Fibroblast of upper back skin (primary cell): ENCODE measurements around the gene OTOF.

Experiments
- DNase-seq: peaks from one replicate; pipeline ENCODE4 v3.0.0-alpha.2; 2013

The OTOF gene

GRCh38 chr2:26495705-26496297, 17.9 kb upstream of the OTOF start:
- DNase-seq: no peak

- DNase-seq: no peak
Observed at GRCh38 chr2:26494891-26495290, 17.0 kb upstream of the OTOF start.

DNA sequence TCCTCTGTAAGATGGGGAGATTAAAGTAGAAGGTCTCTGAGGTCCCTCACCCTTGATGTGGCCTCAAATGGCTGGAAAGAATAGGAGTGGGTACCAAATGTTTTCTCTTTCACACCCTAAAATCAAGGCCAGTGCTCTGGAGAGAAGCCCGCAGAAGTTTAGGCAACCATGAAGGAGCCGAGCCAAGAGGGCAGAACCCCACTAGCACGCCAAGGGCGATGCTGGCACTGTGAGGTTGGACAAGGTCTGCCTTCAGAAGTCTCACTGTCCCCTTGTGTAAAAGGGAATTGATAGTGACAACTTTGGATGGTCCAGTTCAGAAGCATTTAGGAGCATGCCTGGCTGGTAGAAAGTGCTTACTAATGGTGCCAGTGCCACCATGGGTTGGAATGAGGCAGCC, 16.3 kb upstream of the OTOF start:
- no peak for DNase-seq

GRCh38 chr2:26493566-26493965, 15.6 kb upstream of the OTOF start:
- DNase-seq: no peak

GRCh38 chr2:26492749-26493515, 15.0 kb upstream of the OTOF start:
- no peak for DNase-seq

- no peak for DNase-seq
Observed at GRCh38 chr2:26491563-26492167, 13.7 kb upstream of the OTOF start.

GRCh38 chr2:26489213-26489850, 11.4 kb upstream of the OTOF start:
- no peak for DNase-seq

DNA sequence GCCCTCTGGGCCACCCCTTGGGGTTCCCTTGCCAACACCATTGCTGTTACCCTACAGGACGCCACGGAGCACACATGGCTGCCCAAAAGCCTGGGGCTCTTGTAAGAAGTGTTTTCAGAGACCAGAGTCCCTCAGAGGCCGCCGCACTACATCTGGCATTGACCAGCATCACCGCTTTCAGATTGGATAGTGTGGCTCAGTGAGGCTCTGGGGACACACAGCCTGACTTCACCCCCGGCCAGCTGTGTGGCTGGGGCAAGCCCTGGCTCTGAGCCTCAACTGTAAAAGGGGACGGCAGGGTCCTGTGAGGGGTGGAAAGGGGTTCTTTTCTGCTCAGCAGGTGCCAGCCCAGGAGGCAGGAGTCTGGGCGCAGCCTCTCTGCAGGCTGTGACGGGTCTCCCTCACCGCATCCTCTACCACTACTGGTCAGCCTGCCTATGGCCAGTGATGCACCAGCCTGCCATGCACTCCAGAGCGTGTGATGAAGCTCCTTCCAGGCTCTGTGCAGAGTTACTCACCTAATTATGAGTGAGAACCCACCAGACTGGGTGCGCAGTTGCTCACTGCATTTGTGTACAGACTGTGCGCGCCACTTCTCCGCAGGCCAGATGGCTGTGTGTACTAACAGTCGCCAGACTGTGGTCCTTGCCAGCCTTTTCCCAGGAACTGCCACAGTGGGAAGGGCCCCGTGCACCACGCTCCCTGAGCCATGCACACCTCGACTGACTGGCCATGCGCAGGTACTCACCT, 10.7 kb upstream of the OTOF start:
- no peak for DNase-seq

DNA sequence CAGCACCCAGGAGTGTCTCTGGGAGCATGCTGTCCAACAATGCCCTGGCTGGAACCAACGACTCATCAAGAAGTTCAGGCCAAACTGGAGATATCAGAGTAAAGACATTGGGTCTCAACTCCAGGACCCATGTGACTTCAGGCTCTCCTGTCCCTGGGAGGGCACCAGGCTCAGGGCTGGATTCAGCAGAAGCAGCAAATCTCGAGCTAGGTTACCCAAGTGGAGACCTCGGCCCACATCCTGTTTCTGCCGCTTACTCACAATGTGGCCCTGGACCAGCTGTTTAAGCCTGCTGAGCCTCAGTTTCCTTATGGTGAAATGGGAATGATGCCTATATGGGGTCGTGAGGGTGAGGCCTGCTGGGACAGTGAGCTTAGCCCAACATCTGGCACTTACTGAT, 9.3 kb upstream of the OTOF start:
- no peak for DNase-seq

DNA sequence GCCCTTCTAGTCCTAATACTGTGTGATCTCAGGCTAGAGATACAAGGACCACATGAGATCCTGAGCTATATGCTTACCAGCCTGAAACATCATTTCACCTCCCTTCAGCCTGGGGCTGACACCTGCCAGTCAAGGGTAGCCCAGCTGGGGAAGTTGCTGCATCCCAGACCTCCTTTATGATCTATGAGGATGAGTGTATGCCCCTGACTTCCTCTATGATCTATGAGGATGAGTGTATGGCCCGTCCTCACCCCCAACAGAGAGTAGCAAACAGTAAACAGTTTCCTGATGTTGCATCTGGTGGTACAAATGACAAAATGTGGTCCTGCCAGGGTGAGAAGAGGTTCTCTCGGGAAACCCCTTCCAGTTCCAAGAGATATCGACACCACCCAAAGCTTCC, 8.9 kb upstream of the OTOF start:
- DNase-seq: no peak

GRCh38 chr2:26485725-26486418, 7.9 kb upstream of the OTOF start:
- DNase-seq: no peak

- no peak for DNase-seq
Observed at GRCh38 chr2:26485099-26485498, 7.2 kb upstream of the OTOF start.

- no peak for DNase-seq
Observed at GRCh38 chr2:26484579-26484978, 6.7 kb upstream of the OTOF start.

- no peak for DNase-seq
Observed at GRCh38 chr2:26483957-26484565, 6.1 kb upstream of the OTOF start.

DNA sequence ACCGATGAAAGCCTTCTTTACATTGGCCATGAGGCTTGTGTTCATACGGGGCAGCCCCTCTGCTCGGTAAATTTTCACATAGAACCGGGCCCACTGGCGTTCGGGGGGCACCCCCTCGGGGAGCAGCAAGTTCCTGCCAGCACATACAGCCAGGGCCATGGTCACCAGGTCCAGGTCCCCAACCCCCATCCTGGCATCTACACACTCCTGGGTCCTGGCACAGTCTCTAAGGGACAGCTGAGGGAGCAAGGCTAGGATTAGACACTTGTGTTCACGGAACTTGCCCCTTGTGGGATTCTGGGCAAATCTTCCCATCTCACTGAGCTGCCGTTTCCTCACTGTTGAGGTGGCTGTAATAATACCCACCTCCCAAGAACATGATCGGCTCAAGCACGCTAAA, 5.6 kb upstream of the OTOF start:
- no peak for DNase-seq

DNA sequence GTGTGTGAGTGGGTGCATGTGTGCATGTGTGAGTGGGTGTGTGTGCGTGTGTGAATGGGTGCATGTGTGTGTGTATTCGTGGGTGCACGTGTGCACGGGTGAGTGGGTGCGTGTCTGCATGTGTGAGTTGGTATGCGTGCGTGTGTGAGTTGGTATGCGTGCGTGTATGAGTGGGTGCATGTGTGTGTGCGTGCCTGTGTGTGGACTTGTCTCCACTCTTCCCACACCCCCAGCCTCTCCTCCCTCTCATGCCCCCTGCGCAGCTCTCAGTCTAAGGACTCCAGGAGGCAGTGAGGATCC, 5.1 kb upstream of the OTOF start:
- no peak for DNase-seq

DNA sequence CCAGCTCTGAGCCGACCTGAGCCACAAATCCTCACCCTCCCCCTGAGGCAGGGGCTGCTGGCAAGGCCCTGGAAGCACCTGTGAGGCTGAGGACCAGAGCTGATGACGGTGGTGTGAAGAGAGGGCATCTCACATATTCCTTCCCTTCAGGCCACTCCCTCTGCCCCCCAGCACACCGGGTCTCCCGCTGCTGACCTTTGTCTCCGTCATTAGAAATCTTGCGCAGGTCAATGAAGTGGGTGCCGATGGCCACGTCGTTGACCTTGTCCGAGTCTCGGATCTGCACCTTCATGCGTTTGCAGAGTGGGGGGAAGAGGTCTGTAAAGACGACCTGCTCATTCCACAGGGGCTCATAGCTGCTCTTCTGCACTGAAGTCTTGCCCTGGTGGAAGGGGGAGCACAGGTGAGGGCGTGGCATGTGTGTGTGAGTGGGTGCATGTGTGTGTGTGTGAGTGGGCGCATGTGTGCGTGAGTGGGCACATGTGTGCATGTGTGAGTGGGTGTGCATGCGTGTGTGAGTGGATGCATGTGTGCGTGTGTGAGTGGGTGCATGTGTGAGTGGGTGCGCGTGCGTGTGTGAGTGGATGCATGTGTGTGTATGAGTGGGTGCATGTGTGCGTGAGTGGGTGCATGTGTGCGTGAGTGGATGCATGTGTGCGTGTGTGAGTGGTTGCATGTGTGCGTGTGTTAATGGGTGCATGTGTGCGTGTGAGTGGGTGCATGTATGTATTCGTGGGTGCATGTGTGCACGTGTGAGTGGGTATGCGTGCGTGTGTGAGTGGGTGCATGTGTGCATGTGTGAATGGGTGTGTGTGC, 4.5 kb upstream of the OTOF start:
- DNase-seq: no peak

DNA sequence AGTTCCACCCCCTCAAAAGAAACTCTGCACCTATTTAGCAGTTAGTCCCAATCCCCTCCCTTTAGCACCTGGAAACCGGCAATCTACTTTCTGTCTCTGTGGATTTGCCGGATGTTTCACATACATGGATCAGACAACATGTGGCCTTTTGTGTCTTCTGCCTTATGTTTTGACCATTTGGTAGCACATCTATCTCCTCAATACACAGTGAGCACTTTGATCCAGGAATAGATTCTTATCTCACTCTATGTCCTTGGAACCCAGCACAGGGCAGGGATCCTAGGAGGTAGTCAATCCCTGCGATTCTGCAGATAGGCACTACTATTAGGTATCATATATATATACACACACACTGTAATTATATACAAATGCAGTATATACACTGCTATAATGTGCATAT, 3.8 kb upstream of the OTOF start:
- no peak for DNase-seq

DNA sequence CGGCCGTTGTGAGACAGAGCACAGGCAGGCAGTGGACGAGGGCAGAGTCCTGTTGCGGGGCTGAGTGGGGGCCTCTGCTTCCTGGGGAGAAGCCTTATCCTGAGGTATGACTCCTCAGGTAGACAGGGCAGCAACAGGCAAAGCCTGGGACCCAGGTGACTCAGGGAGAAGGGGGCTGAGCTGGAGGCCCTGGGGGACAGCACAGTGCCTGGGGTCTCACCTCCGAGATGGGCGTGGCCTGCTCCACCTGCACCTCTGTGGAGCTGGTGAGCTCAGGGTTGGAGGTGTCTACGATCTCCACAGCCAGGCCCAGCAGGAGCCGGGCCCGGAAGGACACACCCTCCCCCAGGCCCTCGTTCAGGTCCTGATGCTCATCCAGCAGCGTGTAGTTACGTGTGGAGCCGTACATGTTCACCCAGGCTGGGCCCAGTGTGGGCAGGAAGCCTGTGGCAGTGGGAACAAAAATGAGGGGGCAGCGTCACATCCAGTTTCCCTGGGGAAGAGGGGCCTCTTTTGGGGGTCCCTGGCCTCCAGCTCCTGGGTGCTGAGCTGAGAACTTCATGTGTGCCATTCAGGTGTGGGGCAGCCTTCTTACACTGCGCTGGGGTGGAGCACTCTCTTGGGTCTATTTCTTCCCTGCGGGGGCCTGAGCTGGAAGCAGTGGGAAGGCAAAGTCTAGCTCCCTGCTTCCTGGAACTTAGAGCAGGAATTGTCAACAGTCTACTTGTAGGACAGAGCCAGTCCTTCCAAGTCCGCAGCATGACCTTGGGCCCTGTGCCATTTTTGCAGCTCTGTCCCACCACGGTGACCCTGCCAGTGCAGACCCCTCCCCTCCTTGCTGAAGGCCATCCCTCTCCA, 2.9 kb upstream of the OTOF start:
- no peak for DNase-seq

DNA sequence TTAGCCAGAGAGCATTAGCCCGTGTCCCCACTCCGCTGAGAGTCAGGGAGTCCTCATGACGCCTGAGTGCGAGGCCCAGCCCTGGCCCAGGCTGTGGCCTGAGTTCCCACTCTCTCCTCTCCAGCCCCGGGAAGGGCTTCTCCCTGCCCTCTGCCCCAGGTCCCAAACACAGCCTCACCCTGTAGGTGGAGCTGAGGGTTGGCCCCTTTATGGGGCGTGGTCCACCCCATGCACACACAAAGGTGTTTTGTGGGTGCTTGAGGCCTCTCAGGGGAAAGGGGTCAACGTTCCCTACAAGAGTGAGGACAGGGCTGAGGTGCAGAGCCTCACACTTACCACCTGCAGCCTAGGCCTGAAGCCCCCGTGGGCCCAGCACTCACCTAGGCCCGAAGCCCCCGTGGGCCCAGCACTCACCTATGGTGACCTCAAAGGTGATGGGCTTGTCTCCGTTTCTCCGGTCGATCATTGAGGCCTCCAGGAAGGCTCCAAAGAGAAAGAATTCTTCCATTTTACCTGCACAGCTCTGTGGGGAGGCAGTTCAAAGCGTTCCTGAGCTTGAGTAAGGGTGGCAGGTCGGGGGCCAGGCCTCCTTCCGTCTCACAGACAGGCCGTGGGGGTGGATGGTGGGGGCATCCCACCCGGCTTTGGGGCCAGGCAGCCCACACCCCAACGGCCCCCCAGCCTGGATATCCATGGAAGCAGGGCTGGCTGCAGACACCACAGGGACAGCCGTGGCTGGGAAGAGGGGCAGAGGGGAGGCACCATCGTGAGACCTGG, 2.1 kb upstream of the OTOF start:
- DNase-seq: no peak
